GM10266 (cell line): ENCODE data around the gene KCNN3.

Source experiments
- DNase-seq: peaks from one replicate; pipeline ENCODE4 v3.0.0; 2012; ENCODE audit errors: extremely low spot score
- TF ChIP-seq, protein P1 (sequence below): IDR thresholded peaks from 2 replicates; pipeline ENCODE4 v1.5.1; 2012; ENCODE audit warnings: mild to moderate bottlenecking, low read depth; ENCODE audit not compliant: control insufficient read depth, insufficient read depth; ENCODE audit errors: missing control alignments

KCNN3 gene

DNA sequence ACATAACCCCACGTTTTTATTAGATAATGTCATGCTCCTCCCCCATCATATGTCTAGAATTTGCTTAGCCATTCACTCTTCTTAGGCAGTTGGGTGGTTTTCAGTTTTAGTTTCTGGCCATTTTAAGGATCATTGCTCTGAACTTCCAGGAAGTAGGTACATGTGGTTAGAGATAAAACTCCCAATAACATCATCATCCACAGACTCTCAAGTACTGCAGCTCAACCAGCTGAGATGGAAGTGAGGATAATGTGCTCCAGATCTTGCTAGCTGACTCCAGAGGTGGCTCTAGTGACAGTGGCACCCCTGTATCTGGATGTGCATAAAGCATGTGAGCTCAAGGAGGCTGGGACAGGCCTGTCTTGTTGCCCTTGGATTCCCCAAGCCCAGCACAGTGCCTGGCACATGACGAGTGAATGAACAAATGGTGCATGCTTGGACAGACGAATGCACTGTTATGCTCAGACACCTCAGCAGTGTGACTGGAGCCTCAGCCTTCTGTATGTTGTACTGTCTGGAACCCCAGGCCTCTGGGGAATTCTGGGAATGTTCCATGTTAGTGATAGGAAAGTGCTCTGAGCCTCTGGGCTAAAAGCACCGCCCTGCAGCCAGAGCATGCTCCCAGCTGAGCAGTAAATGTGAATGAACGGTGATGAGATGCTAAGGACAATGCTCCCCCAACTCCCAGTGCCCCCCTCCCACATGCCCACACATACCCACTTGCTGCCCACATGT lies 16.4 kb upstream of the KCNN3 start:
- TF ChIP-seq, protein P1, sequence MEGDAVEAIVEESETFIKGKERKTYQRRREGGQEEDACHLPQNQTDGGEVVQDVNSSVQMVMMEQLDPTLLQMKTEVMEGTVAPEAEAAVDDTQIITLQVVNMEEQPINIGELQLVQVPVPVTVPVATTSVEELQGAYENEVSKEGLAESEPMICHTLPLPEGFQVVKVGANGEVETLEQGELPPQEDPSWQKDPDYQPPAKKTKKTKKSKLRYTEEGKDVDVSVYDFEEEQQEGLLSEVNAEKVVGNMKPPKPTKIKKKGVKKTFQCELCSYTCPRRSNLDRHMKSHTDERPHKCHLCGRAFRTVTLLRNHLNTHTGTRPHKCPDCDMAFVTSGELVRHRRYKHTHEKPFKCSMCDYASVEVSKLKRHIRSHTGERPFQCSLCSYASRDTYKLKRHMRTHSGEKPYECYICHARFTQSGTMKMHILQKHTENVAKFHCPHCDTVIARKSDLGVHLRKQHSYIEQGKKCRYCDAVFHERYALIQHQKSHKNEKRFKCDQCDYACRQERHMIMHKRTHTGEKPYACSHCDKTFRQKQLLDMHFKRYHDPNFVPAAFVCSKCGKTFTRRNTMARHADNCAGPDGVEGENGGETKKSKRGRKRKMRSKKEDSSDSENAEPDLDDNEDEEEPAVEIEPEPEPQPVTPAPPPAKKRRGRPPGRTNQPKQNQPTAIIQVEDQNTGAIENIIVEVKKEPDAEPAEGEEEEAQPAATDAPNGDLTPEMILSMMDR: no peak
- no peak for DNase-seq

DNA sequence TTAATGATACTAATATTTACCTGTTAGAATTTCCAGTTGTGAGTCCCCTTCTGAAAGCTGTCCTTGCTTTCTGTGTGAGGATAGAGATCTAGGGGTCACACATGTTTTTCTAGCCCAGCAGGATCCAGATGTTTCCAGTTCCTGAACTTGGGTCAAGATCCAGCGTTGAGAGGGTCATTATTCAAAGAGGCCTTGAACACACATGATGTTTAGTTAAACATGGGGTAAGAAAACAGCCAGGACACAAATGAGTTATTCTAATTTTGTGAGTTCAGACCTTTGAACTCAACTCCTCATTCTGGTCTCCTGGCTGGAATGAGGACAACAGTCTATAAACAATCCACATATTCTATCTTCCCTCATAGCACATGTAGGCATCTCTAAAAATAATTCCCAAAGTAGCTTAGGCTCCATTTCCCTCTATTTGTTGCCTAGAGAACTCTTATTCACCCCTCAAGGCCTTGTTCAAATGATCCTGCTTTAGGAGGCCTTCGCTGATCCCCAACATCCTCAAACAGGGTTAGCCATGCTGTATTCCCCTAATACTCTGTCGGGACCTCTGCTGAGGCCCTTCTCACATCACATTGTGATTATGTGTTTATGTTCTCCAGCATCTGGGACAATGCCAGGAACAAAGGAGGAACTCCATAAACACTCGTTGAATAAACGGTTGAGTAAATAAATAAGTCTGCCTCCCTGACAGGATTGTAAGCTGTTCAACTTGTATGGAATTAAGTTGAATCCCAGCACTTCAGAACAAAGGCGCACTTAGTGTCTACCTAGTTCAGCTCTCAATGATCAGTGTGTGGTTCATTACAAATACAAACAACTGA lies 15.0 kb upstream of the KCNN3 start:
- TF ChIP-seq, protein P1: no peak
- DNase-seq: no peak

DNA sequence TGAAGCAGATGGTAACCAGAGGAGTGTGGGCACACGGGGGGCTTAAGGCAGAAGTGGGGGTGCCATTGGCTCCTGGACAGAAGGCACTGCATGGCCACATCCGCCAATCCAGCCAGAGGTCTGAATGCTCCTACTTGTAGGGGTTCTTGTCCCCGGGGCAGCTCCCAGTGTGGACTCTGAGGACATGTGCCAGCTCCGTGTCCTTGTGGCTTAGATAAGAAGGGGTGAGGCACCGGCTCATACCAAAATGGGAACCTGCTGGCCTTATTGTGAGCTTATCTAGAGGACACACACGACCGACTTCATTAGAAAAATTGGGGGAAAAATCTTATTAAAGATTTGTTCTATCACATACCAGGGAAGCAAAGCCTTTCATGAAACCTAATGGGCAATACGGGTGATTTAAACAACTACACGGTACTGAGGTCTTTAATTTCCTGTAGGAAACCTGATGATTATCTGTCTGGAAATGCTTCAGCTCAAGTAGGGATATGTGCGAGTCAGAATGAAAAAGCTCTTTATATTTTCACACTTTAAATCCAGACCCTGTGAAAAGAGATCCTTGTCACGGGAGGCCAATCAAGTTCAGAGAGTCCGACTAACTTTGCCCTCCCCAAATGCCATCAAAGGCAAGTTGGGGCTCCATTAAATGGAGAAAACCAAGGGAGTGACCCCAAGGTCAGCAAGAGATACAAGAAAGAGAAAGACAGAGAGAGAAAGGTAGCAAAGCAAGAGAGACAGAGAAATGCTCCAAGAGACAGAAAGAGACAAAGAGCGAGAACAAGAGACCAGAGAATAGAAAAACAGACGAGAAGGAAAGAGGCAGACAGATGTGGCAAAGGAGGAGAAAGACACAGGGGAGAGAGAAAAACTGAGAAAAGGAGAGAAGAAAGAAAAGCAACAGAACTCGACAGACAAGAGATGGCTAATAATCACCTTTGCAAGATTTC lies 14.1 kb upstream of the KCNN3 start:
- no peak for DNase-seq
- TF ChIP-seq, protein P1: no peak

GRCh38 chr1:154881820-154882535 lies 11.9 kb upstream of the KCNN3 start:
- DNase-seq: no peak
- TF ChIP-seq, protein P1: no peak

DNA sequence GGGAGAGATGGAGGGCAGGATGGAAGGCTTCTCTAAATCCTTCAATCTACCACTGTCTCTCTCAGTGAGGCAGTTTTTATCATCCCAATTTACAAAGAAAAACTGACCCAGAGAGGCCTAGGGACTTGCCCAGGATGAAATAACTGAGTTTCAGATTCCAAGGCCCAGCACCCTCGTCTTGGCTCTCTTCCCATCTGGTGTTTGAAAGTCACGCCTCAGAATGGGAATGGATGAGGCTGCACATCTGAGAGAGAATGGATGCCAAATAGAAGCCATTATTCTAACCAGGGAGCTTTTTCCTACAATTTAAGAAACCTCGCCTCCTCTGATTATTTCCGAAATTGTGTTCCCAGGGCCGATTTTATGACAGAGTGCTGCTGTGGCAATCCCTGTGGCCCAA lies 10.6 kb upstream of the KCNN3 start:
- no peak for DNase-seq
- TF ChIP-seq, protein P1: no peak

- TF ChIP-seq, protein P1: no peak
Observed at GRCh38 chr1:154879038-154879421, 8.9 kb upstream of the KCNN3 start.

More at GRCh38 chr1:154879038-154879421, 8.9 kb upstream of the KCNN3 start:
- no peak for DNase-seq
